Osteoblast (primary cell): ENCODE measurements around the gene FXR2. TPM values are rescaled to one million over a fixed set of nuclear protein-coding genes. Genes with fewer than 3 reads are reported as not detected.

ENCODE experiments used
- DNase-seq: peaks from one replicate; pipeline ENCODE4 v3.0.0; 2011; ENCODE audit warnings: low spot score, mixed read lengths; ENCODE audit not compliant: insufficient read length; ENCODE audit errors: missing footprints
- H2AFZ ChIP-seq: 2 replicates; pipeline ENCODE4 v1.6.0; 2011; ENCODE audit warnings: mild to moderate bottlenecking, low read length
- H3K27ac ChIP-seq: 2 replicates; pipeline ENCODE4 v1.5.1; 2011; ENCODE audit warnings: mild to moderate bottlenecking, low read depth, low read length, moderate library complexity
- H3K27me3 ChIP-seq: 2 replicates; pipeline ENCODE4 v1.6.0; 2012; ENCODE audit warnings: mild to moderate bottlenecking, control low read depth, inconsistent platforms, low read length, moderate library complexity; ENCODE audit not compliant: insufficient read depth
- H3K36me3 ChIP-seq: 2 replicates; pipeline ENCODE4 v1.5.1; 2011; ENCODE audit warnings: mild to moderate bottlenecking, low read length, control low read depth, moderate library complexity; ENCODE audit not compliant: insufficient read depth
- H3K4me1 ChIP-seq: 2 replicates; pipeline ENCODE4 v1.5.1; 2011; ENCODE audit warnings: mild to moderate bottlenecking, low read length, control low read depth, moderate library complexity; ENCODE audit not compliant: insufficient read depth
- H3K4me2 ChIP-seq: 2 replicates; pipeline ENCODE4 v1.6.0; 2011; ENCODE audit warnings: mild to moderate bottlenecking, low read length; ENCODE audit not compliant: insufficient read depth
- H3K4me3 ChIP-seq: fragments of 200-600 bp; sonication (generic); 3 replicates; pipeline ENCODE4 v1.5.1; 2012; ENCODE audit warnings: mild to moderate bottlenecking, low read length, inconsistent platforms; ENCODE audit not compliant: insufficient read depth
- H3K79me2 ChIP-seq: 2 replicates; pipeline ENCODE4 v1.6.0; 2012; ENCODE audit warnings: mild to moderate bottlenecking, low read length, control low read depth, inconsistent platforms; ENCODE audit not compliant: insufficient read depth
- H3K9me3 ChIP-seq: 2 replicates; pipeline ENCODE4 v1.5.1; 2011; ENCODE audit warnings: low read depth, low read length, control low read depth
- H4K20me1 ChIP-seq: 2 replicates; pipeline ENCODE4 v1.6.0; 2012; ENCODE audit warnings: mild to moderate bottlenecking, low read length, control low read depth; ENCODE audit not compliant: insufficient read depth
- CTCF ChIP-seq: IDR thresholded peaks from 2 replicates; pipeline ENCODE4 v1.5.1; 2011; ENCODE audit warnings: mild to moderate bottlenecking, low read depth, low read length, moderate library complexity; ENCODE audit errors: extremely low read depth
- total RNA-seq: library from RNA; depleted of rRNA; stranded (reverse); fragments of >200 nt; gene quantifications from 2 replicates; pipeline ENCODE4 v1.2.3, GENCODE V29; 2012

The FXR2 gene
- total RNA-seq, 1 donor: 42.7 TPM

DNA sequence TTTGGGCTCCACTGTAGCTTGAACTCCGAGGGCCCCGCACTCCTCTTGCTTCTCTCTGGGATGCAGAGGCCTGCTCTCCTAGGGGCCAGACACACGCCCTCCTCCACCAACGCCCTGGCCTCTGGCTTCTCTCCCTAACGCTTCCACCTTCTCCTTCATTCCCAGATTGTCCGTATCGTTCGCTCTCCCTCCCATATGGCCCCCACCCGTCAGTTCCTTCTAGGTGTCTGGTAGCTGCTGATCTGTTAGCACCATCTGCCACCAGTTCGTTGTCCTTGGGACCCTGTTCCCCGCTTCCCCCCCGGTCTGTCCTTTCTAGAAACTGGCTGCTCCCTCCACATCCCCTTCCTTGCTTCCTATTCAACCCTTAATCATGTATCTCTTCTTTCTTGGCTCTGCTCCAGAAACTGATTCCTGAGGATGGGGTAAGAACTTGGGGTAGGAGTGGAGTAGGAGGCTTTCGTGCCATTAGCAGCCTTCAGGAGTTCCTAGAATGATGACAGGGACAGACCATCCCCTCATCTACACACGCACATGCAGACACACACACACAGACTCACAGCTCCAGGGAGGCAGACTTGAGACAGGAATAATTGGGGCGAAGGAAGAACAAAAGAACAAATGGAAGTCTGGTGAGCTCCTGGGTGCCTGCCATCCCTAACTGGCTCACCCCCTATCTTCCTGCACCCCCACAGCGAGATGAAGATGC lies 40.3 kb upstream of the FXR2 start:
- no peak overlapping the region for H2AFZ ChIP-seq
- H3K27ac ChIP-seq: no peak overlapping the region
- H3K4me2 ChIP-seq: no peak overlapping the region
- no peaks in the 10 kb centered on the region for H3K79me2 ChIP-seq
- H3K4me1 ChIP-seq: no peaks in the 10 kb centered on the region
- no peak overlapping the region for H3K4me3 ChIP-seq
- no peak for TF ChIP-seq CTCF
- H3K36me3 ChIP-seq: no peaks in the 10 kb centered on the region
- no peaks in the 10 kb centered on the region for H3K9me3 ChIP-seq
- H3K27me3 ChIP-seq: peaks cover 64% of the 10 kb centered on the region
- no peak for DNase-seq
- no peaks in the 10 kb centered on the region for H4K20me1 ChIP-seq

DNA sequence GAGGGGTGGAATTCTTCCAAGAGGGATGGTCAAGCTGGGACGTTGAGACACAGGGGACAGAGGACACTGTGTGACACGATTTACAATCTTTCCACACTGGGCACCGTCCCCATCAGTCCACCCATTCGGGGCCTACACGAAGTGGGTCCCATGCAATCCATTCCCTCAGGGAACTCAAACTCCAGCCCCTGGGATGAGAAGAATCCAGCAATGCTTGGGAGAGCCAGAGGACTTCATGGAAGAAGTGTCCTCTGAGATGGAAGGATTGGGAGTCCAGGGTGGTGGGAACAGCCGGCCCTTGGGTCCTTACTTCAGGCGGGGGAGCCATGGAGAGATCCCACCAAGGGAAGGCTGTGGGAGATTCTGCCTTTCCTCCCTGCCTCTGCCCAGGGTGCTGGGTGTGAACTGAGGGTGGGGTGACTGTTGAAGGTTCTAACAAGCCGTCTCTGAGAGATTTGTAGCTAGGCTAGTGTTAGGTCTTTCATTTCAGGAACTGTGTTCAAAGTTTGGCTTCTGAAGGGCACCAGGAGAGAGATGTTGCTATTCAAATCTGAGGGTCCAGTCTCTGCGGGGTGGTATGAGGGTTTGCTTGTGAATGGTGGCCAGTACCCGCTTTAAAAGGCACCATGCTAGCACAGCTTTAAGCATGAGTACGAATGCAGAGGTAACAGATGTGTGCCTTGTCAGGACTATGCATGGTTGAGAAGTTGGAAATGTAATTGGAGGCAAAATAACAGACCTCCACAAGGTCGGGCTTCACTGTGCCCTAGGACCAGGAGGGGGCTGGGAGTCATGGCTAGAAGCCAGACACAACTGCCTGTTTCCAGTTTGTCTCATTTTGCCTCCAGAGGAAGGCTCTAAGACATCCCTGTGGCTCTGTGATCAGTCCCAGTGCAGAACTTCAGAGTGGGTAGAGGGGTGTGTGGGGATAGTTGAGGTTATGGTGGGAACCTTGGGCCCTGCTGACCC lies 38.0 kb upstream of the FXR2 start:
- H3K9me3 ChIP-seq: no peaks in the 10 kb centered on the region
- H3K36me3 ChIP-seq: no peaks in the 10 kb centered on the region
- no peak overlapping the region for H3K27ac ChIP-seq
- no peak overlapping the region for H2AFZ ChIP-seq
- H3K4me1 ChIP-seq: no peaks in the 10 kb centered on the region
- H3K27me3 ChIP-seq: peaks cover 63% of the 10 kb centered on the region
- no peak overlapping the region for H3K4me2 ChIP-seq
- no peaks in the 10 kb centered on the region for H4K20me1 ChIP-seq
- H3K4me3 ChIP-seq: no peak overlapping the region
- no peak for DNase-seq
- H3K79me2 ChIP-seq: no peaks in the 10 kb centered on the region
- TF ChIP-seq CTCF: no peak

GRCh38 chr17:7651665-7652387 lies 37.1 kb upstream of the FXR2 start:
- H3K4me1 ChIP-seq: no peaks in the 10 kb centered on the region
- H2AFZ ChIP-seq: no peak overlapping the region
- no peak overlapping the region for H3K4me2 ChIP-seq
- H3K9me3 ChIP-seq: no peaks in the 10 kb centered on the region
- no peak overlapping the region for H3K27ac ChIP-seq
- no peaks in the 10 kb centered on the region for H3K36me3 ChIP-seq
- H3K27me3 ChIP-seq: peaks cover 55% of the 10 kb centered on the region
- TF ChIP-seq CTCF: no peak
- no peak overlapping the region for H3K4me3 ChIP-seq
- H4K20me1 ChIP-seq: no peaks in the 10 kb centered on the region
- DNase-seq: no peak
- no peaks in the 10 kb centered on the region for H3K79me2 ChIP-seq
